OCI-LY3 (cell line): Measurements from ENCODE around the gene RIIAD1.

Experiments used
- CTCF ChIP-seq: fragments of 200-600, 300-600 bp; sonication (generic); IDR thresholded peaks from 2 replicates; pipeline ENCODE4 v1.5.1; 2014; ENCODE audit warnings: antibody characterized with exemption, low read length, low read depth
- EZH2phosphoT487 ChIP-seq: fragments of 200-600 bp; shearing (Covaris generic); IDR thresholded peaks from 2 replicates; pipeline ENCODE4 v1.6.1; 2018; ENCODE audit warnings: antibody characterized with exemption, mixed run types, low read depth

GRCh38 chr1:151720554-151720953, 768 bp upstream of the RIIAD1 start:
- TF ChIP-seq CTCF (no peak), EZH2phosphoT487 (no peak)
